ENCODE data around the gene RGS7. TPM values are rescaled to one million over a fixed set of nuclear protein-coding genes. Genes with fewer than 3 reads are reported as not detected.

RGS7 gene
- total and polyA plus RNA-seq, 10 donors: 0.09 to 1.8 (median 0.72) TPM; not detected in 1

- Histone ChIP-seq H3K36me3 (no peaks in the 10 kb centered on the region), H3K9me3 (peaks cover 0 to 36% (median 4%) of the 10 kb centered on the region in 8 donors), H3K27ac (no peak overlapping the region), H3K27me3 (replicated peaks in 1 of 7) (no peaks in the 10 kb centered on the region), H3K4me1 (no peaks in the 10 kb centered on the region), H3K4me3 (no peak overlapping the region)
- WGBS, 5 donors: 84 to 95% (median 88%) methylated on average over 1 of the region's 1 CpG
- DNase-seq: no peak
- no peak for TF ChIP-seq POLR2A (IDR thresholded peaks at IDR 0.05)
- TF ChIP-seq, protein P1, sequence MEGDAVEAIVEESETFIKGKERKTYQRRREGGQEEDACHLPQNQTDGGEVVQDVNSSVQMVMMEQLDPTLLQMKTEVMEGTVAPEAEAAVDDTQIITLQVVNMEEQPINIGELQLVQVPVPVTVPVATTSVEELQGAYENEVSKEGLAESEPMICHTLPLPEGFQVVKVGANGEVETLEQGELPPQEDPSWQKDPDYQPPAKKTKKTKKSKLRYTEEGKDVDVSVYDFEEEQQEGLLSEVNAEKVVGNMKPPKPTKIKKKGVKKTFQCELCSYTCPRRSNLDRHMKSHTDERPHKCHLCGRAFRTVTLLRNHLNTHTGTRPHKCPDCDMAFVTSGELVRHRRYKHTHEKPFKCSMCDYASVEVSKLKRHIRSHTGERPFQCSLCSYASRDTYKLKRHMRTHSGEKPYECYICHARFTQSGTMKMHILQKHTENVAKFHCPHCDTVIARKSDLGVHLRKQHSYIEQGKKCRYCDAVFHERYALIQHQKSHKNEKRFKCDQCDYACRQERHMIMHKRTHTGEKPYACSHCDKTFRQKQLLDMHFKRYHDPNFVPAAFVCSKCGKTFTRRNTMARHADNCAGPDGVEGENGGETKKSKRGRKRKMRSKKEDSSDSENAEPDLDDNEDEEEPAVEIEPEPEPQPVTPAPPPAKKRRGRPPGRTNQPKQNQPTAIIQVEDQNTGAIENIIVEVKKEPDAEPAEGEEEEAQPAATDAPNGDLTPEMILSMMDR (IDR thresholded peaks at IDR 0.05 in 8 of 11, conservative IDR thresholded peaks at IDR 0.05 in 3 of 11): no peak
- TF ChIP-seq POLR2AphosphoS5 (IDR thresholded peaks at IDR 0.05): no peak
- intact Hi-C loops (cut with DNase I; ENCODE audit: low total_unique reads): no loop called here
Measured at GRCh38 chr1:240878631-240879030, 478.4 kb downstream of the RGS7 start.

- no peaks in the 10 kb centered on the region for H3K36me3 ChIP-seq
- H3K4me3 ChIP-seq: no peak overlapping the region
- H3K27ac ChIP-seq: no peak overlapping the region
- intact Hi-C loops (cut with DNase I; ENCODE audit: low total_unique reads): no loop called here
- 91 to 100% (median 92%) methylated on average over 1 of the region's 1 CpG for WGBS, 5 donors
- no peaks in the 10 kb centered on the region for H3K27me3 ChIP-seq (replicated peaks in 1 of 7)
- no peak for DNase-seq
- no peak for TF ChIP-seq POLR2A (IDR thresholded peaks at IDR 0.05)
- TF ChIP-seq POLR2AphosphoS5 (IDR thresholded peaks at IDR 0.05): no peak
- TF ChIP-seq, protein P1 (IDR thresholded peaks at IDR 0.05 in 8 of 11, conservative IDR thresholded peaks at IDR 0.05 in 3 of 11): no peak
- no peaks in the 10 kb centered on the region for H3K4me1 ChIP-seq
- peaks cover 0 to 29% (median 4%) of the 10 kb centered on the region in 8 donors for H3K9me3 ChIP-seq
Measured at GRCh38 chr1:240877605-240878004, 479.4 kb downstream of the RGS7 start.

GRCh38 chr1:240876071-240876470, 480.9 kb downstream of the RGS7 start:
- Histone ChIP-seq H3K27ac (no peak overlapping the region), H3K4me1 (no peaks in the 10 kb centered on the region), H3K4me3 (no peak overlapping the region), H3K9me3 (peaks cover 0 to 19% (median 3%) of the 10 kb centered on the region in 8 donors), H3K27me3 (replicated peaks in 1 of 7) (no peaks in the 10 kb centered on the region), H3K36me3 (no peaks in the 10 kb centered on the region)
- DNase-seq: no peak
- WGBS, 5 donors: 84 to 94% (median 89%) methylated on average over 4 of the region's 4 CpGs
- TF ChIP-seq POLR2AphosphoS5 (IDR thresholded peaks at IDR 0.05): no peak
- intact Hi-C loops (cut with DNase I; ENCODE audit: low total_unique reads): no loop called here

GRCh38 chr1:240869071-240869470, 487.9 kb downstream of the RGS7 start:
- intact Hi-C loops (cut with DNase I; ENCODE audit: low total_unique reads): no loop called here
- H3K36me3 ChIP-seq: no peaks in the 10 kb centered on the region
- 78 to 94% (median 86%) methylated on average over 3 of the region's 3 CpGs for WGBS, 5 donors

More at GRCh38 chr1:240869071-240869470, 487.9 kb downstream of the RGS7 start:
- Histone ChIP-seq H3K9me3 (peaks cover 0 to 5% (median 1%) of the 10 kb centered on the region in 8 donors), H3K4me3 (no peak overlapping the region), H3K4me1 (no peaks in the 10 kb centered on the region), H3K27me3 (replicated peaks in 1 of 7) (no peaks in the 10 kb centered on the region), H3K27ac (no peak overlapping the region)
- no peak for TF ChIP-seq POLR2A (IDR thresholded peaks at IDR 0.05)
- TF ChIP-seq POLR2AphosphoS5 (IDR thresholded peaks at IDR 0.05): no peak
- TF ChIP-seq, protein P1 (IDR thresholded peaks at IDR 0.05 in 8 of 11, conservative IDR thresholded peaks at IDR 0.05 in 3 of 11): no peak
- DNase-seq: no peak
